Activated T-helper 1 cell treated with anti-CD3 and anti-CD28 coated beads, Interleukin-12 subunit alpha, Interleukin-12 subunit beta, Interleukin-2, Interleukin-4 antibody, amounts not matched to agents 30 ng/mL and 10 ng/mL and 1 ng/mL, durations not matched to agents 14 hours and 24 hours and 36 hours (primary cell): ENCODE data around the gene CCN6. TPM values are rescaled to one million over a fixed set of nuclear protein-coding genes. Genes with fewer than 3 reads are reported as not detected.
A peak's percentile ranks its signal among the peaks of the same experiment; 100 is the strongest.

Experiments used
- DNase-seq: peaks from one replicate; pipeline ENCODE4 v3.0.0; 2021; ENCODE audit warnings: low spot score
- H3K27ac Mint-ChIP-seq: one replicate; pipeline ENCODE4 v1.8.0; 2021; ENCODE audit warnings: mild to moderate bottlenecking, mixed read lengths
- H3K27me3 Mint-ChIP-seq: one replicate; pipeline ENCODE4 v1.8.0; 2022; ENCODE audit warnings: mild to moderate bottlenecking, moderate library complexity, mixed read lengths; ENCODE audit not compliant: insufficient read depth
- H3K36me3 Mint-ChIP-seq: one replicate; pipeline ENCODE4 v1.8.0; 2021; ENCODE audit warnings: low read depth, mixed read lengths
- H3K4me1 Mint-ChIP-seq: one replicate; pipeline ENCODE4 v1.8.0; 2021; ENCODE audit warnings: low read depth, mixed read lengths
- H3K4me3 Mint-ChIP-seq: one replicate; pipeline ENCODE4 v1.8.0; 2021; ENCODE audit warnings: mild to moderate bottlenecking, moderate library complexity, mixed read lengths
- H3K9me3 Mint-ChIP-seq: one replicate; pipeline ENCODE4 v1.8.0; 2021; ENCODE audit warnings: mixed read lengths
- intact Hi-C: fragments of 100-400 bp; cut with micrococcal nuclease; formaldehyde crosslinking; loops from one replicate; pipeline ENCODE4 v1.15.1; 2024
- total RNA-seq: library from RNA; stranded (reverse); gene quantifications from 2 replicates; pipeline ENCODE4 v1.2.3, GENCODE V29; 2022

The CCN6 gene
- total RNA-seq, 1 donor from 2014 or later, result not detected

GRCh38 chr6:112113918-112114317 lies 60.0 kb downstream of the CCN6 start:
- Mint-ChIP-seq H3K27ac (no peak overlapping the region), H3K4me1 (peaks cover 21% of the 10 kb centered on the region), H3K4me3 (no peak overlapping the region), H3K9me3 (no peaks in the 10 kb centered on the region), H3K27me3 (peaks cover 11% of the 10 kb centered on the region), H3K36me3 (no peaks in the 10 kb centered on the region)
- intact Hi-C loops, result no loop called here
- DNase-seq, result no peak

- Mint-ChIP-seq H3K36me3 (no peaks in the 10 kb centered on the region), H3K4me1 (peaks cover 21% of the 10 kb centered on the region), H3K27ac (no peak overlapping the region), H3K9me3 (no peaks in the 10 kb centered on the region), H3K4me3 (no peak overlapping the region), H3K27me3 (peaks cover 11% of the 10 kb centered on the region)
- DNase-seq, result no peak
- intact Hi-C loops, result no loop called here
Measured at GRCh38 chr6:112114577-112115223, 60.8 kb downstream of the CCN6 start.

GRCh38 chr6:112116221-112116620 lies 62.3 kb downstream of the CCN6 start:
- Mint-ChIP-seq H3K27me3 (peaks cover 11% of the 10 kb centered on the region), H3K36me3 (no peaks in the 10 kb centered on the region), H3K4me3 (no peak overlapping the region), H3K27ac (no peak overlapping the region), H3K9me3 (no peaks in the 10 kb centered on the region), H3K4me1 (peaks cover 21% of the 10 kb centered on the region)
- intact Hi-C loops, result no loop called here
- no peak for DNase-seq

GRCh38 chr6:112117554-112117953 lies 63.6 kb downstream of the CCN6 start:
- Mint-ChIP-seq H3K4me3 (no peak overlapping the region), H3K4me1 (peaks cover 21% of the 10 kb centered on the region), H3K27ac (peak overlapping the region; percentile 69), H3K36me3 (no peaks in the 10 kb centered on the region), H3K9me3 (no peaks in the 10 kb centered on the region), H3K27me3 (peaks cover 9% of the 10 kb centered on the region)
- DNase-seq, result no peak
- intact Hi-C loops, result no loop called here

- peaks cover 21% of the 10 kb centered on the region for H3K4me1 Mint-ChIP-seq
- no peak overlapping the region for H3K4me3 Mint-ChIP-seq
- no peak for DNase-seq
- H3K27me3 Mint-ChIP-seq, result peaks cover 9% of the 10 kb centered on the region
- no peaks in the 10 kb centered on the region for H3K36me3 Mint-ChIP-seq
- H3K27ac Mint-ChIP-seq, result peak overlapping the region; percentile 10
- no peaks in the 10 kb centered on the region for H3K9me3 Mint-ChIP-seq
- intact Hi-C loops, result no loop called here
Measured at GRCh38 chr6:112118034-112118433, 64.1 kb downstream of the CCN6 start.

Other genes with a start within 250 kb of the CCN6 start
- gene FYN, start 180.7 kb upstream of the CCN6 start, total RNA-seq, result 347 and 355 TPM in 2 replicates
- 24.4 and 26.2 TPM in 2 replicates for gene TUBE1, start 33.4 kb downstream of the CCN6 start, total RNA-seq
- gene FAM229B, start 33.5 kb downstream of the CCN6 start, total RNA-seq, result 1.1 and 2.2 TPM in 2 replicates
- not detected in 2 replicates for gene LAMA4, start 200.5 kb downstream of the CCN6 start, total RNA-seq